ENCODE measurements around the gene TEC.

DNA sequence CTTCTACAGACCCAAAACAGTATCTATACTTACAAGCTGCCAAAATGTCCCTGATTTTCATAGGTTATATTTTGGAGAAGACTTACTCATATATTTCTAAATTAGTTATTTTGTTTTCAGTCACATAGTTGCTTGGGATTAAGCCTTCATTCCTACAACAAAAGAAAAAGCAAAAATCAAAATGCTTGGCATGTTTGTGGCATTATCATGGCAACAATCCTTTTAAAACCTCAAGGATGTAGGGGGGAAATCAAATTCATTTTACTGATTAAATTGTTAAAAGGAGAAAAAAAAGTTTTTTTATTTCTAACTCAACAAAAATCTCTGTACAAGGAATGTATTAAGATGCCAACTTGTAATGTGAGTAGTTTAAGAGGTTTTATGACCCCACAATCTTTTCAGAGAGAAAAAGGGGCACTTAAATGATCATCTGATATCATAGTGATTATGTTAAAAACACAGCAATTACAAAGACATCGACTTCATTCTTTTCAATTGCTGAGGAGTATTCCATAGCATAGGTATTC, 159.1 kb downstream of the TEC start:
- TF ChIP-seq EZH2phosphoT487 (IDR thresholded peaks at IDR 0.05; ENCODE audit: unreplicated experiment): no peak
- TF ChIP-seq, protein P1, sequence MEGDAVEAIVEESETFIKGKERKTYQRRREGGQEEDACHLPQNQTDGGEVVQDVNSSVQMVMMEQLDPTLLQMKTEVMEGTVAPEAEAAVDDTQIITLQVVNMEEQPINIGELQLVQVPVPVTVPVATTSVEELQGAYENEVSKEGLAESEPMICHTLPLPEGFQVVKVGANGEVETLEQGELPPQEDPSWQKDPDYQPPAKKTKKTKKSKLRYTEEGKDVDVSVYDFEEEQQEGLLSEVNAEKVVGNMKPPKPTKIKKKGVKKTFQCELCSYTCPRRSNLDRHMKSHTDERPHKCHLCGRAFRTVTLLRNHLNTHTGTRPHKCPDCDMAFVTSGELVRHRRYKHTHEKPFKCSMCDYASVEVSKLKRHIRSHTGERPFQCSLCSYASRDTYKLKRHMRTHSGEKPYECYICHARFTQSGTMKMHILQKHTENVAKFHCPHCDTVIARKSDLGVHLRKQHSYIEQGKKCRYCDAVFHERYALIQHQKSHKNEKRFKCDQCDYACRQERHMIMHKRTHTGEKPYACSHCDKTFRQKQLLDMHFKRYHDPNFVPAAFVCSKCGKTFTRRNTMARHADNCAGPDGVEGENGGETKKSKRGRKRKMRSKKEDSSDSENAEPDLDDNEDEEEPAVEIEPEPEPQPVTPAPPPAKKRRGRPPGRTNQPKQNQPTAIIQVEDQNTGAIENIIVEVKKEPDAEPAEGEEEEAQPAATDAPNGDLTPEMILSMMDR (conservative IDR thresholded peaks at IDR 0.05; ENCODE audit: low read depth in 2 of 2): no peak
- no peak for TF ChIP-seq EZH2 (IDR thresholded peaks at IDR 0.05; ENCODE audit: low read depth, unreplicated experiment)
- TF ChIP-seq REST (IDR thresholded peaks at IDR 0.05; ENCODE audit: unreplicated experiment): no peak
- no peak for TF ChIP-seq CREB1 (CRISPR knock-in tag; IDR thresholded peaks at IDR 0.05; ENCODE audit: low read depth)
- no peak for TF ChIP-seq POLR2AphosphoS5 (IDR thresholded peaks at IDR 0.05; ENCODE audit: low read depth)
- TF ChIP-seq JUNB (IDR thresholded peaks at IDR 0.05; ENCODE audit: unreplicated experiment): no peak
- no peak for TF ChIP-seq ZNF331 (CRISPR knock-in tag; IDR thresholded peaks at IDR 0.05; ENCODE audit: low read depth)
- TF ChIP-seq, protein P2, sequence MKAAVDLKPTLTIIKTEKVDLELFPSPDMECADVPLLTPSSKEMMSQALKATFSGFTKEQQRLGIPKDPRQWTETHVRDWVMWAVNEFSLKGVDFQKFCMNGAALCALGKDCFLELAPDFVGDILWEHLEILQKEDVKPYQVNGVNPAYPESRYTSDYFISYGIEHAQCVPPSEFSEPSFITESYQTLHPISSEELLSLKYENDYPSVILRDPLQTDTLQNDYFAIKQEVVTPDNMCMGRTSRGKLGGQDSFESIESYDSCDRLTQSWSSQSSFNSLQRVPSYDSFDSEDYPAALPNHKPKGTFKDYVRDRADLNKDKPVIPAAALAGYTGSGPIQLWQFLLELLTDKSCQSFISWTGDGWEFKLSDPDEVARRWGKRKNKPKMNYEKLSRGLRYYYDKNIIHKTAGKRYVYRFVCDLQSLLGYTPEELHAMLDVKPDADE (IDR thresholded peaks at IDR 0.05): no peak
- TF ChIP-seq ZNF114 (CRISPR knock-in tag; IDR thresholded peaks at IDR 0.05): no peak
- TF ChIP-seq STAT1 (IDR thresholded peaks at IDR 0.05; ENCODE audit: unreplicated experiment): no peak
- TF ChIP-seq NANOG (IDR thresholded peaks at IDR 0.05; ENCODE audit: borderline replicate concordance): no peak
- no peak for TF ChIP-seq ZNF462 (CRISPR knock-in tag; IDR thresholded peaks at IDR 0.05)
